NB4 (cell line): ENCODE data around the gene RRAD.
A peak's percentile ranks its signal among the peaks of the same experiment; 100 is the strongest.

Experiments used
- DNase-seq: peaks from one replicate; pipeline ENCODE4 v3.0.0; 2010; ENCODE audit warnings: low read depth
- H3K4me3 ChIP-seq: one replicate; pipeline ENCODE4 v1.5.1; 2011; ENCODE audit warnings: mild to moderate bottlenecking, low read depth, low read length, moderate library complexity
- CTCF ChIP-seq: IDR thresholded peaks from one replicate; pipeline ENCODE4 v1.5.1; 2012; ENCODE audit warnings: low read depth, low read length
- MAX ChIP-seq: IDR thresholded peaks from 2 replicates; pipeline ENCODE4 v1.6.1; 2011; ENCODE audit warnings: low read depth, low read length
- MYC ChIP-seq: IDR thresholded peaks from 2 replicates; pipeline ENCODE4 v1.6.1; 2011; ENCODE audit warnings: low read depth, low read length
- POLR2A ChIP-seq: IDR thresholded peaks from 2 replicates; pipeline ENCODE4 v1.6.1; 2011; ENCODE audit warnings: mild to moderate bottlenecking; ENCODE audit not compliant: insufficient read length; ENCODE audit errors: extremely low read depth

Gene RRAD

GRCh38 chr16:66931665-66932064 lies 6.3 kb upstream of the RRAD start:
- no peak for DNase-seq
- TF ChIP-seq MAX (no peak), POLR2A (no peak), MYC (no peak), CTCF (no peak)

GRCh38 chr16:66930189-66930588 lies 4.9 kb upstream of the RRAD start:
- DNase-seq: peak; percentile 31
- TF ChIP-seq CTCF: no peak
- TF ChIP-seq POLR2A: no peak
- no peak for TF ChIP-seq MYC
- TF ChIP-seq MAX: no peak

More at GRCh38 chr16:66931665-66932064, 6.3 kb upstream of the RRAD start:
- no peak overlapping the region for H3K4me3 ChIP-seq

GRCh38 chr16:66928702-66929388 lies 3.5 kb upstream of the RRAD start:
- DNase-seq: peak; percentile 71
- TF ChIP-seq CTCF (peak; percentile 66), MAX (no peak), POLR2A (no peak), MYC (no peak)
- no peak overlapping the region for H3K4me3 ChIP-seq

More at GRCh38 chr16:66930189-66930588, 4.9 kb upstream of the RRAD start:
- H3K4me3 ChIP-seq: no peak overlapping the region

GRCh38 chr16:66927918-66928649 lies 2.7 kb upstream of the RRAD start:
- DNase-seq: no peak
- H3K4me3 ChIP-seq: no peak overlapping the region
- no peak for TF ChIP-seq POLR2A
- TF ChIP-seq MYC: no peak
- TF ChIP-seq CTCF: no peak
- no peak for TF ChIP-seq MAX

- TF ChIP-seq CTCF (no peak), MAX (no peak), MYC (no peak), POLR2A (no peak)
These were observed 1.7 kb upstream of the RRAD start for GRCh38 chr16:66926961-66927436.

More at GRCh38 chr16:66926961-66927436, 1.7 kb upstream of the RRAD start:
- peak; percentile 63 for DNase-seq
- H3K4me3 ChIP-seq: no peak overlapping the region
